ENCODE measurements around the gene FAM83B.

Gene FAM83B

DNA sequence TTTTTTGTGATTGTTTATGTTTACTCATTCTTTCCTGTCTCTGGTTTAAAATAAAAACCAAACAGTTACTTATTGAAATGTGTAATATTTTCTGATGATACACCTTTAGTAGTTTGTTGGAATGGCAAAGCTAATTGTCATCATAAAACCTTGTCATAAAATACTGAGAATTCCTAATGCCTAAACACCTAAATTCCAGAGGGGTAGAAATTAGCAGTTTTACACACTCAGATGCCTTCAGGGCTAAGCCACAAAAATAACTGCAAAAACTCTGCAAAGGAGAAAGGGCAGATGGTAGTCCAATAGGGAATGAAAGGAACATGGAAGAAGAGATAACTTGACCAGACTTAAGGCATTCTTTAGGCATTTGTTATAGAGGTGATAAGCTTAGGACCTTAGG, 30.3 kb downstream of the FAM83B start:
- H3K27me3 ChIP-seq (ENCODE audit: insufficient read depth, poor library complexity, severe bottlenecking) = no peaks in the 10 kb centered on the region
- peaks cover 73% of the 10 kb centered on the region for H3K4me1 ChIP-seq (ENCODE audit: insufficient read depth, poor library complexity, severe bottlenecking)
- TF ChIP-seq, protein P1, sequence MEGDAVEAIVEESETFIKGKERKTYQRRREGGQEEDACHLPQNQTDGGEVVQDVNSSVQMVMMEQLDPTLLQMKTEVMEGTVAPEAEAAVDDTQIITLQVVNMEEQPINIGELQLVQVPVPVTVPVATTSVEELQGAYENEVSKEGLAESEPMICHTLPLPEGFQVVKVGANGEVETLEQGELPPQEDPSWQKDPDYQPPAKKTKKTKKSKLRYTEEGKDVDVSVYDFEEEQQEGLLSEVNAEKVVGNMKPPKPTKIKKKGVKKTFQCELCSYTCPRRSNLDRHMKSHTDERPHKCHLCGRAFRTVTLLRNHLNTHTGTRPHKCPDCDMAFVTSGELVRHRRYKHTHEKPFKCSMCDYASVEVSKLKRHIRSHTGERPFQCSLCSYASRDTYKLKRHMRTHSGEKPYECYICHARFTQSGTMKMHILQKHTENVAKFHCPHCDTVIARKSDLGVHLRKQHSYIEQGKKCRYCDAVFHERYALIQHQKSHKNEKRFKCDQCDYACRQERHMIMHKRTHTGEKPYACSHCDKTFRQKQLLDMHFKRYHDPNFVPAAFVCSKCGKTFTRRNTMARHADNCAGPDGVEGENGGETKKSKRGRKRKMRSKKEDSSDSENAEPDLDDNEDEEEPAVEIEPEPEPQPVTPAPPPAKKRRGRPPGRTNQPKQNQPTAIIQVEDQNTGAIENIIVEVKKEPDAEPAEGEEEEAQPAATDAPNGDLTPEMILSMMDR (IDR thresholded peaks at IDR 0.05; ENCODE audit: poor library complexity, severe bottlenecking) = no peak
- no peaks in the 10 kb centered on the region for H3K9me3 ChIP-seq (ENCODE audit: severe bottlenecking)
- peak overlapping the region; percentile 90 for H3K27ac ChIP-seq (ENCODE audit: poor library complexity, severe bottlenecking)
- no peak for DNase-seq (ENCODE audit: low spot score)
- no peak for ATAC-seq (ENCODE audit: low read depth)
- H3K36me3 ChIP-seq (ENCODE audit: low read depth) = peaks cover 28% of the 10 kb centered on the region
- H3K4me3 ChIP-seq (ENCODE audit: severe bottlenecking) = no peak overlapping the region

DNA sequence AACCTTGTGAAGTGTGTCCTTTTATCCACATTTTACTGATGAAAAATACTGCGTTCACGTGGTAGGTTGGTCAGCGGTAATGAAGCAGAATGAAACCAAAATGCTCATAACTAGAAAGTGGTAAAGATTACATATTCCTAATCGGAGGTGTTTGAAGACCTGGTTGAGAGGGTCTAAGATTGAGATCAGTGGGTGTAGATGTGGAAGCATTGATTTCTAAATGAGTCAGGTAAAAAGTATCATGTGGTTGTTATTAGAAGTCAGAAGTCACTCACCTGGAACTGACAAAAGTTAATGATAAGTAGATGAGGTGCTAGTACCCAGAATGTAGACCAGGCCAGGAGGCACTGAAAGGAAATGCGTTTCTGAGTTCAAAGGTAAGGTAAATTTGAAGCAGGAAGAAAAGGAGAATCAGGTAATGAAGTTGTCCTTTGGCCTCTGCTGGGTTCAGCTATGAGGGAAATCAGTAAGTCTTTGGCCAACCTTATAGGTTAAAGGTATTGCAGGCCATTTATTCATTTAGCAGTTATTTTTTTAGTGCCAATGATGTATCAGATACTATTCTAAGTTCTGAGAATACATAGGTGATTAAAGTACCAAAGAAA, 31.2 kb downstream of the FAM83B start:
- TF ChIP-seq, protein P1 (IDR thresholded peaks at IDR 0.05; ENCODE audit: poor library complexity, severe bottlenecking) = no peak
- Histone ChIP-seq H3K4me3 (ENCODE audit: severe bottlenecking) (no peak overlapping the region), H3K27me3 (ENCODE audit: insufficient read depth, poor library complexity, severe bottlenecking) (no peaks in the 10 kb centered on the region), H3K4me1 (ENCODE audit: insufficient read depth, poor library complexity, severe bottlenecking) (peaks cover 65% of the 10 kb centered on the region), H3K9me3 (ENCODE audit: severe bottlenecking) (no peaks in the 10 kb centered on the region), H3K27ac (ENCODE audit: poor library complexity, severe bottlenecking) (peak overlapping the region; percentile 30), H3K36me3 (ENCODE audit: low read depth) (peaks cover 22% of the 10 kb centered on the region)
- ATAC-seq (ENCODE audit: low read depth) (no peak), DNase-seq (ENCODE audit: low spot score) (no peak)

DNA sequence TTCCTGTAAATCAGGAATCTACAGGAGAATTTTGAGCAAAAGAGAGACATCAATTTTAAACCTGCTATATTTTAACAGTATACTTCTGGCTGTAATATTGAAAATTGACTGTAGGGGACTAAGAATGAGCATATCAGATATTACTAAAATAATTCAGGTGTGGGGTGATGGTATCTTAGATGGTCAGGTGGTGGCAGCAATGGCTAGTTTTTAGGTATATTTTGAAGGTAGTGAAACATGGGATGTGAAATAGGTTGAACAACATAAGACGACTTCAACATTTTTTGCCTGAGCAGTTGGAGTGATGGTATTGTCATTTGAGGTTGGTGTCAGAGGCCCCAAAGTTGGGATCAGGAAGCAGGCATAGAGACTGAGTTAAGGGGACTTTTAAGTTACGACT, 32.1 kb downstream of the FAM83B start:
- peaks cover 56% of the 10 kb centered on the region for H3K4me1 ChIP-seq (ENCODE audit: insufficient read depth, poor library complexity, severe bottlenecking)
- H3K36me3 ChIP-seq (ENCODE audit: low read depth) = peaks cover 16% of the 10 kb centered on the region
- DNase-seq (ENCODE audit: low spot score) (no peak), ATAC-seq (ENCODE audit: low read depth) (no peak)
- TF ChIP-seq, protein P1 (IDR thresholded peaks at IDR 0.05; ENCODE audit: poor library complexity, severe bottlenecking) = no peak
- H3K27me3 ChIP-seq (ENCODE audit: insufficient read depth, poor library complexity, severe bottlenecking) = no peaks in the 10 kb centered on the region
- peak overlapping the region; percentile 30 for H3K27ac ChIP-seq (ENCODE audit: poor library complexity, severe bottlenecking)
- H3K4me3 ChIP-seq (ENCODE audit: severe bottlenecking) = no peak overlapping the region
- H3K9me3 ChIP-seq (ENCODE audit: severe bottlenecking) = no peaks in the 10 kb centered on the region

DNA sequence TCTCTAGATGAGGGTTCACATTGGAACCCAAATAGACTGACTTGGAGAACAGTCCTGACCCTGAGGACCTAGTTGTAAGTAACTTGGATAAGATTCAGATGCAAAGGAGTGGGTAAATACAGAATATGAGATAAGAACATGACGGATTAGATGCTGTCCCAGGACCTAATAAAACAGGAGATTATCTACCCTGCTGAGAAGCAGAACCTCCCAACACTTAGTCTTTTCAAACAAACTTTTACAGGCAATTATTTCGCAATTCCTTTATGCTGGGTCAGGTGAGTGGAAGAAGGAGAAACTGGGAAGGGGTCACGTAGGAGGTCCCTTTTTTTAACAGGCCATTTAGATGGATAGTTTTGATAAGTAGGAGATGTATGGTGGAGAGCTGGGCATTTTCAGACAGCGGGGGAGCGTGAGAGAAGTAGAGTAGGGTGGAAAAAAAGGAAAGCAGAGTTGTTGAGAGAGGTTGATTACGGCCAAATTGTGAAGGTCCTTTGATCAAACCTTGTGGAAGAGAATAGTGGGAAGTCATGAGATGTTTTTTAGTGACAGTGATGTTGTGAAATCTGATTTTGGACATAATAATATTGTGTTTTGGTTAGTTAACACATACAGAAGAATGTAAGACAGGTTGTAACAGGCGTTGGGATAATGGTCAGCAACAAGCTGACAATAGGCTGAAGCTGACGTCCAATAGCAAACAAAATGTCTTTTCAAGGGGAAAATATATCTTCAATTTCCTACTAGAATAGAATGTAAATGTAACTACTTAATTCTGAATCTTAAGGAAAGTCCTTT, 32.8 kb downstream of the FAM83B start:
- TF ChIP-seq, protein P1 (IDR thresholded peaks at IDR 0.05; ENCODE audit: poor library complexity, severe bottlenecking) = no peak
- H3K4me3 ChIP-seq (ENCODE audit: severe bottlenecking) = no peak overlapping the region
- peaks cover 49% of the 10 kb centered on the region for H3K4me1 ChIP-seq (ENCODE audit: insufficient read depth, poor library complexity, severe bottlenecking)

More for the DNA sequence above, 32.8 kb downstream of the FAM83B start:
- DNase-seq (ENCODE audit: low spot score) = no peak
- peak; percentile 33; the same call in 1 of the 3 replicates for ATAC-seq (ENCODE audit: low read depth)
- Histone ChIP-seq H3K9me3 (ENCODE audit: severe bottlenecking) (no peaks in the 10 kb centered on the region), H3K27me3 (ENCODE audit: insufficient read depth, poor library complexity, severe bottlenecking) (no peaks in the 10 kb centered on the region), H3K27ac (ENCODE audit: poor library complexity, severe bottlenecking) (peak overlapping the region; percentile 30), H3K36me3 (ENCODE audit: low read depth) (peaks cover 14% of the 10 kb centered on the region)
